MM.1S (cell line): ENCODE data around the gene CYP2C18.
"Not testable (repeated sequence)": the region's sequence is repeated elsewhere in the genome, so short reads cannot be mapped to it uniquely, and the experiment has no call there.

ENCODE experiments used
- DNase-seq: peaks from one replicate; pipeline ENCODE4 v3.0.0-alpha.2; 2015
- H2AFZ ChIP-seq: fragments of 300-600 bp; sonication (generic); 2 replicates; pipeline ENCODE4 v1.6.0; 2016; ENCODE audit warnings: antibody characterized with exemption, low read length
- H3F3A ChIP-seq: fragments of 300-600 bp; sonication (generic); 2 replicates; pipeline ENCODE4 v1.6.1; 2016; ENCODE audit warnings: mild to moderate bottlenecking, antibody characterized with exemption, low read length, moderate library complexity, mixed read lengths; ENCODE audit not compliant: insufficient read depth
- H3K27ac ChIP-seq: fragments of 300-600 bp; sonication (generic); 2 replicates; pipeline ENCODE4 v1.5.1; 2016; ENCODE audit warnings: mild to moderate bottlenecking, low read length
- H3K27me3 ChIP-seq: fragments of 300-600 bp; sonication (generic); replicated peaks from 2 replicates; pipeline ENCODE4 v1.6.0; 2016; ENCODE audit warnings: low read length; ENCODE audit not compliant: insufficient read depth
- H3K36me3 ChIP-seq: fragments of 300-600 bp; sonication (generic); replicated peaks from 2 replicates; pipeline ENCODE4 v1.6.1; 2016; ENCODE audit warnings: mild to moderate bottlenecking, low read length, mixed read lengths; ENCODE audit not compliant: insufficient read depth
- H3K4me1 ChIP-seq: fragments of 300-600 bp; sonication (generic); 2 replicates; pipeline ENCODE4 v1.6.1; 2016; ENCODE audit warnings: low read length, mixed read lengths
- H3K4me2 ChIP-seq: fragments of 300-600 bp; sonication (generic); 2 replicates; pipeline ENCODE4 v1.6.0; 2016; ENCODE audit warnings: low read depth, low read length
- H3K4me3 ChIP-seq: fragments of 300-600 bp; sonication (generic); 2 replicates; pipeline ENCODE4 v1.5.1; 2016; ENCODE audit warnings: low read length, mixed read lengths
- H3K79me2 ChIP-seq: fragments of 300-600 bp; sonication (generic); 2 replicates; pipeline ENCODE4 v1.6.1; 2016; ENCODE audit warnings: mixed run types, low read length, mixed read lengths
- H3K9ac ChIP-seq: fragments of 300-600 bp; sonication (generic); 2 replicates; pipeline ENCODE4 v1.6.1; 2016; ENCODE audit warnings: low read length, mixed read lengths
- H3K9me2 ChIP-seq: fragments of 300-600 bp; sonication (generic); replicated peaks from 2 replicates; pipeline ENCODE4 v1.6.1; 2016; ENCODE audit warnings: mild to moderate bottlenecking, low read length, mixed read lengths; ENCODE audit not compliant: insufficient read depth
- H3K9me3 ChIP-seq: fragments of 300-600 bp; sonication (generic); replicated peaks from 2 replicates; pipeline ENCODE4 v1.6.1; 2016; ENCODE audit warnings: mild to moderate bottlenecking, low read length, mixed read lengths; ENCODE audit not compliant: insufficient read depth
- H4K20me1 ChIP-seq: fragments of 300-600 bp; sonication (generic); 2 replicates; pipeline ENCODE4 v1.6.1; 2016; ENCODE audit warnings: mild to moderate bottlenecking, low read length, moderate library complexity, mixed read lengths; ENCODE audit not compliant: insufficient read depth
- CTCF ChIP-seq: fragments of 300-600 bp; sonication (generic); IDR thresholded peaks from 2 replicates; pipeline ENCODE4 v1.5.1; 2016; ENCODE audit warnings: antibody characterized with exemption, low read length, mixed read lengths
- EZH2 ChIP-seq: fragments of 300-600 bp; sonication (generic); optimal IDR thresholded peaks from 2 replicates; pipeline ENCODE3; 2017; ENCODE audit warnings: low read depth, mild to moderate bottlenecking, antibody characterized with exemption, low read length, mixed read lengths
- EZH2phosphoT487 ChIP-seq: fragments of 300-600 bp; sonication (generic); IDR thresholded peaks from 2 replicates; pipeline ENCODE4 v1.6.1; 2018; ENCODE audit warnings: antibody characterized with exemption, low read length

Gene CYP2C18

GRCh38 chr10:94677691-94678090 is 5.8 kb upstream of the CYP2C18 start:
- Histone ChIP-seq H4K20me1 (no peaks in the 10 kb centered on the region), H3K27me3 (no peaks in the 10 kb centered on the region), H3K9me3 (no peaks in the 10 kb centered on the region), H2AFZ (no peak overlapping the region), H3K9ac (no peak overlapping the region), H3K4me3 (no peak overlapping the region), H3K27ac (no peak overlapping the region), H3K4me2 (no peak overlapping the region), H3K36me3 (no peaks in the 10 kb centered on the region), H3K9me2 (no peaks in the 10 kb centered on the region), H3K4me1 (no peaks in the 10 kb centered on the region), H3F3A (no peaks in the 10 kb centered on the region), H3K79me2 (no peaks in the 10 kb centered on the region)
- TF ChIP-seq CTCF (no peak), EZH2phosphoT487 (no peak), EZH2 (no peak)
- no peak for DNase-seq

DNA sequence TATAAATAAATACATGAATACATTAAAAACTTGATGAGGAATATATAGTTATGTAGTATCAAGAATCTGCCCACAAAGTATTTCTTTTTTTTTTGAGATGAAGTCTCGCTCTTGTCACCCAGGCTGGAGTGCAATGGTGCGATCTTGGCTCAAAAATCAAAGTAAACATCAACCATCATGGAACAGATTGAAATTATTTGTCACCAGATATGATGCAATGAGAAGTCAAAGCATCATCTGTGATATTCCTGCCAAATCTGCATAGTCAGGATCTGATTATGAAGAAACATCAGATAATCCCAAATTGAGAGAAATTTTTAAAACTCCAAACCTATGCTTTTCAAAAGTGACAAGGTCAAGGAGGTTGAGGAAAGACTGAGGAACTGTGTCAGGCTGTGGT is 5.1 kb upstream of the CYP2C18 start:
- H3K79me2 ChIP-seq = no peaks in the 10 kb centered on the region
- H3K4me2 ChIP-seq = no peak overlapping the region
- TF ChIP-seq EZH2 = no peak
- no peak for TF ChIP-seq EZH2phosphoT487
- TF ChIP-seq CTCF = no peak
- no peaks in the 10 kb centered on the region for H3K9me3 ChIP-seq
- no peaks in the 10 kb centered on the region for H3K36me3 ChIP-seq
- no peaks in the 10 kb centered on the region for H3K9me2 ChIP-seq
- H3K9ac ChIP-seq = no peak overlapping the region
- DNase-seq = no peak
- no peaks in the 10 kb centered on the region for H3K27me3 ChIP-seq
- H4K20me1 ChIP-seq = no peaks in the 10 kb centered on the region
- no peaks in the 10 kb centered on the region for H3F3A ChIP-seq
- H3K4me3 ChIP-seq = no peak overlapping the region
- H2AFZ ChIP-seq = no peak overlapping the region
- H3K27ac ChIP-seq = no peak overlapping the region
- no peaks in the 10 kb centered on the region for H3K4me1 ChIP-seq

DNA sequence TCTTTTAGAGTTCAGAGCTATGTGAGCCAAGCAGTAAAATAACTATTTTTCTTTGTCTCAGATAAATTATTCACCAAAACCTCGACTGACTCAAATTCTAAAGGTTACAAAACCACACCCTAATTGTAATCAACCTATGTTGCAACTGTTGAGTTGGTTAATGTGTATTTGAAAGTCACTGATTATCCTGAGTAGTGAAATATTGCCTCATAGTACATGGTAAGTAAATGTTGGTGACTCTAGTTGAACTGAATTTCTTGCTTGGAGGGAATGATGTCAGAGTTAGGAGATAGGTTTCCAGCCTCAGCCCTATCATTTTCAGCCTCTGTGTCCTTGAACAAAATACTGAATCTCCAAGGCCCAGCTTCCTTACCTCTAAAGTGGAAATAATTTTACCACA is 3.0 kb upstream of the CYP2C18 start:
- Histone ChIP-seq H3K9me3 (no peaks in the 10 kb centered on the region), H3K4me2 (no peak overlapping the region), H3K27ac (no peak overlapping the region), H3K9me2 (no peaks in the 10 kb centered on the region), H3K4me1 (no peaks in the 10 kb centered on the region), H3K9ac (no peak overlapping the region), H2AFZ (no peak overlapping the region), H3K4me3 (no peak overlapping the region), H3F3A (no peaks in the 10 kb centered on the region), H3K36me3 (no peaks in the 10 kb centered on the region), H3K79me2 (no peaks in the 10 kb centered on the region), H4K20me1 (no peaks in the 10 kb centered on the region), H3K27me3 (no peaks in the 10 kb centered on the region)
- no peak for TF ChIP-seq EZH2
- no peak for DNase-seq

DNA sequence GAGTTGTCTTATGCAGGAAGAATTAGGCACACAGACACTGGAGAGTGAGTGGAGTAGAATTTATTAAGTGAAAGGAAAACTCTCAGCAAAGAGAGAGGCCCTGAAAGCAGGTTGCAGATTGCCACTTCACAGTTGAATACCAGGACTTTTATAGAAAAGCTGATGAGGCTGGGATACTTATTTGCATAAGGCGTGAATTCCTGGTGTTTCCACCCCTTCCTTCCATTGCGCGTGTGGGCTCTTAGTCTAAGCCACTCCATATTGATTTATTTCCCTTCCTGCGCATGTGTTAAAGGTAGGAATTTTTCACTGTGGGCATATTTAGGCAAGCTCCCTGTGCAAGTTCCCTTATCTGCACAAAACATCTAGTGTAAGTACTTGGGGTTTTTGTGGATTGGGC is 893 bp upstream of the CYP2C18 start:
- not testable (repeated sequence) for H3K4me1 ChIP-seq, H3K9ac ChIP-seq, H3K27ac ChIP-seq, H3K4me3 ChIP-seq, H3K27me3 ChIP-seq, H3K79me2 ChIP-seq, H4K20me1 ChIP-seq, H2AFZ ChIP-seq, H3K36me3 ChIP-seq, H3F3A ChIP-seq, H3K4me2 ChIP-seq, DNase-seq, H3K9me3 ChIP-seq, H3K9me2 ChIP-seq
